Measurements from ENCODE around the gene SEZ6L.

Gene SEZ6L

GRCh38 chr22:26391091-26391490, 221.8 kb downstream of the SEZ6L start:
- Histone ChIP-seq H3K27ac (no peak overlapping the region), H3K27me3 (peaks cover 0 to 23% of the 10 kb centered on the region in 2 donors), H3K9me3 (no peaks in the 10 kb centered on the region), H3K4me3 (no peak overlapping the region), H3K36me3 (no peaks in the 10 kb centered on the region), H3K4me1 (no peaks in the 10 kb centered on the region)
- TF ChIP-seq, protein P1, sequence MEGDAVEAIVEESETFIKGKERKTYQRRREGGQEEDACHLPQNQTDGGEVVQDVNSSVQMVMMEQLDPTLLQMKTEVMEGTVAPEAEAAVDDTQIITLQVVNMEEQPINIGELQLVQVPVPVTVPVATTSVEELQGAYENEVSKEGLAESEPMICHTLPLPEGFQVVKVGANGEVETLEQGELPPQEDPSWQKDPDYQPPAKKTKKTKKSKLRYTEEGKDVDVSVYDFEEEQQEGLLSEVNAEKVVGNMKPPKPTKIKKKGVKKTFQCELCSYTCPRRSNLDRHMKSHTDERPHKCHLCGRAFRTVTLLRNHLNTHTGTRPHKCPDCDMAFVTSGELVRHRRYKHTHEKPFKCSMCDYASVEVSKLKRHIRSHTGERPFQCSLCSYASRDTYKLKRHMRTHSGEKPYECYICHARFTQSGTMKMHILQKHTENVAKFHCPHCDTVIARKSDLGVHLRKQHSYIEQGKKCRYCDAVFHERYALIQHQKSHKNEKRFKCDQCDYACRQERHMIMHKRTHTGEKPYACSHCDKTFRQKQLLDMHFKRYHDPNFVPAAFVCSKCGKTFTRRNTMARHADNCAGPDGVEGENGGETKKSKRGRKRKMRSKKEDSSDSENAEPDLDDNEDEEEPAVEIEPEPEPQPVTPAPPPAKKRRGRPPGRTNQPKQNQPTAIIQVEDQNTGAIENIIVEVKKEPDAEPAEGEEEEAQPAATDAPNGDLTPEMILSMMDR (IDR thresholded peaks at IDR 0.05), result no peak
- DNase-seq, result no peak
- intact Hi-C loops (cut with DNase I; ENCODE audit: low total_unique reads), result no loop called here

DNA sequence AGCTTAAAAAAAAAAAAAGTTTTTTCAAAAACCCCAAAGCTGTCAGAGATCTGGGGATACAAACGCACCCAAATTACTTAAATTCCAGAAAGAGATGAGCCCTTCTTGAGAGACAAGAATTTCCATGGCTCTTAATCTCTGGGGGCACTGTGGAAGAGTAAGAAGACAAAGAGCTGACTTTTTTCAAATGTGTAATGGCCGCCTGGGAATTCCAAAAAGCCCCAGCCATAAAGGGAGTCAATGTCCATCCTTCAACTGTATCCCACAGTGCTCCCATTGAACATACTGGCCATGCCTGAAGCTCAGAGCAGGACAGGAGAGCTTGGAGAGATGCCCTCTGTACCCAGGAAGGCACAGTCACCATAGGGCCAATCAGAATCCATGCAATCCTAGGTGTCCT, 222.4 kb downstream of the SEZ6L start:
- no peak overlapping the region for H3K27ac ChIP-seq
- TF ChIP-seq, protein P1 (IDR thresholded peaks at IDR 0.05), result no peak
- no peaks in the 10 kb centered on the region for H3K9me3 ChIP-seq
- no peaks in the 10 kb centered on the region for H3K4me1 ChIP-seq
- H3K27me3 ChIP-seq, result peaks cover 0 to 23% of the 10 kb centered on the region in 2 donors
- intact Hi-C loops (cut with DNase I; ENCODE audit: low total_unique reads), result no loop called here
- DNase-seq, result no peak
- H3K36me3 ChIP-seq, result no peaks in the 10 kb centered on the region
- H3K4me3 ChIP-seq, result no peak overlapping the region

DNA sequence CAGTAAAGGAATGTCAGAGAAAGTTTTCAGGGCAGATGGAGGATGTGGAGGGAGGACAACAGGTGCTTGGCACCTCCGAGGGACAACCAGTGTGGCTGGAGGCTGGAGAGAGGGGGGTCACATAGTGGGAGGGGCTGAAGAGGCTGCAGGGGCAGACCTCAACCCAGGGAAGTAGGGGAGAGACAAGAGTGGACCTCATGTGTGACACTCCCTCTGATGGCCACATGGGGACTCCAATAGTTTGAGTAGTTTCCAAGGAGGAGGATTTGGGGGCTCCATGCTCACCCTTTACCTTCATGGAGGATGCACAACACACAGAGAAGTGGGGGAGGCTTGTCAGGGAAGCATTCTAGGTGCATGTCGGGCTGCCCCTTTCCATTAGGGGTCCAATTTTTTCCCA, 224.7 kb downstream of the SEZ6L start:
- Histone ChIP-seq H3K4me3 (no peak overlapping the region), H3K4me1 (no peaks in the 10 kb centered on the region), H3K27ac (no peak overlapping the region), H3K9me3 (no peaks in the 10 kb centered on the region), H3K36me3 (no peaks in the 10 kb centered on the region), H3K27me3 (peaks cover 0 to 16% of the 10 kb centered on the region in 2 donors)
- DNase-seq, result no peak
- intact Hi-C loops (cut with DNase I; ENCODE audit: low total_unique reads), result no loop called here
- TF ChIP-seq, protein P1 (IDR thresholded peaks at IDR 0.05), result no peak

- TF ChIP-seq, protein P1 (IDR thresholded peaks at IDR 0.05), result no peak
- H3K36me3 ChIP-seq, result no peaks in the 10 kb centered on the region
- no peak overlapping the region for H3K4me3 ChIP-seq
- DNase-seq, result no peak
- peaks cover 0 to 16% of the 10 kb centered on the region in 2 donors for H3K27me3 ChIP-seq
- H3K4me1 ChIP-seq, result no peaks in the 10 kb centered on the region
- intact Hi-C loops (cut with DNase I; ENCODE audit: low total_unique reads), result no loop called here
- H3K27ac ChIP-seq, result no peak overlapping the region
- no peaks in the 10 kb centered on the region for H3K9me3 ChIP-seq
These were observed 225.5 kb downstream of the SEZ6L start for GRCh38 chr22:26394777-26395176.

DNA sequence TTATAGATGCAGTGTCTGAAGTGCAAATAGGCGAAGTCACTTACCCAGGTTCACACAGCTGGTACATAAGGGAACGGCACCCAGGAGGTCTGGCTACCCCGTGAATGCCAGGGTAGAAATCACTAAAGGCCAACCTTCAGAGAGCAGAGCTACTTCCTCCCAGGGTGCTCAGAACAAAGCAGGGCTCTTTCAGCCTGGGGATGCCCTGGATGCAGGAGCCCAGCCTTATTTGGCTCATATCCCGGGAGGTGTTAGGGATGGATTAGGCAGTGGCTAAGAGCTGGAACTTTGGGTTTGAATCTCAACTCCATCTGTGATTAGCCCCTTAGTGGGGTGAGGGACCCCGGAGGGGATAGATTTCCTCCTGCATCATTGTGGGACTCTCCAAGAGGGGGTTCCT, 226.7 kb downstream of the SEZ6L start:
- H3K4me1 ChIP-seq, result no peaks in the 10 kb centered on the region
- H3K4me3 ChIP-seq, result no peak overlapping the region
- H3K36me3 ChIP-seq, result no peaks in the 10 kb centered on the region
- no peaks in the 10 kb centered on the region for H3K9me3 ChIP-seq
- intact Hi-C loops (cut with DNase I; ENCODE audit: low total_unique reads), result no loop called here
- TF ChIP-seq, protein P1 (IDR thresholded peaks at IDR 0.05), result no peak
- H3K27ac ChIP-seq, result no peak overlapping the region
- H3K27me3 ChIP-seq, result peaks cover 0 to 16% of the 10 kb centered on the region in 2 donors
- no peak for DNase-seq

GRCh38 chr22:26398741-26399153, 229.5 kb downstream of the SEZ6L start:
- Histone ChIP-seq H3K4me1 (no peaks in the 10 kb centered on the region), H3K27me3 (peaks cover 0 to 20% of the 10 kb centered on the region in 2 donors), H3K36me3 (no peaks in the 10 kb centered on the region), H3K4me3 (no peak overlapping the region), H3K27ac (no peak overlapping the region), H3K9me3 (no peaks in the 10 kb centered on the region)
- DNase-seq, result peak; percentile 60 to 67
- TF ChIP-seq, protein P1 (IDR thresholded peaks at IDR 0.05), result peak; percentile 51 to 56
- intact Hi-C loops (cut with DNase I; ENCODE audit: low total_unique reads), result no loop called here
